ENCODE measurements around the gene WWOX.

Gene WWOX

GRCh38 chr16:78866521-78866920 is 767.1 kb downstream of the WWOX start:
- no peak overlapping the region for H3K4me3 ChIP-seq (ENCODE audit: control insufficient read depth, low read depth, low read length)
- TF ChIP-seq CTCF (IDR thresholded peaks at IDR 0.05; ENCODE audit: control insufficient read depth, insufficient read depth, low read depth, low read length, missing control alignments) = no peak
- no peak for DNase-seq (ENCODE audit: low read depth)

- no peak for DNase-seq (ENCODE audit: low read depth)
- no peak for TF ChIP-seq CTCF (IDR thresholded peaks at IDR 0.05; ENCODE audit: control insufficient read depth, insufficient read depth, low read depth, low read length, missing control alignments)
- H3K4me3 ChIP-seq (ENCODE audit: control insufficient read depth, low read depth, low read length) = no peak overlapping the region
Observed at GRCh38 chr16:78869492-78869891, 770.0 kb downstream of the WWOX start.

GRCh38 chr16:78871241-78871640 is 771.8 kb downstream of the WWOX start:
- no peak overlapping the region for H3K4me3 ChIP-seq (ENCODE audit: control insufficient read depth, low read depth, low read length)
- no peak for TF ChIP-seq CTCF (IDR thresholded peaks at IDR 0.05; ENCODE audit: control insufficient read depth, insufficient read depth, low read depth, low read length, missing control alignments)
- no peak for DNase-seq (ENCODE audit: low read depth)

GRCh38 chr16:78876671-78877070 is 777.2 kb downstream of the WWOX start:
- no peak for DNase-seq (ENCODE audit: low read depth)
- TF ChIP-seq CTCF (IDR thresholded peaks at IDR 0.05; ENCODE audit: control insufficient read depth, insufficient read depth, low read depth, low read length, missing control alignments) = no peak
- no peak overlapping the region for H3K4me3 ChIP-seq (ENCODE audit: control insufficient read depth, low read depth, low read length)

GRCh38 chr16:78877114-78877655 is 777.7 kb downstream of the WWOX start:
- no peak overlapping the region for H3K4me3 ChIP-seq (ENCODE audit: control insufficient read depth, low read depth, low read length)
- no peak for DNase-seq (ENCODE audit: low read depth)
- TF ChIP-seq CTCF (IDR thresholded peaks at IDR 0.05; ENCODE audit: control insufficient read depth, insufficient read depth, low read depth, low read length, missing control alignments) = no peak

- H3K4me3 ChIP-seq (ENCODE audit: control insufficient read depth, low read depth, low read length) = no peak overlapping the region
- no peak for TF ChIP-seq CTCF (IDR thresholded peaks at IDR 0.05; ENCODE audit: control insufficient read depth, insufficient read depth, low read depth, low read length, missing control alignments)
- no peak for DNase-seq (ENCODE audit: low read depth)
Observed at GRCh38 chr16:78878570-78878969, 779.1 kb downstream of the WWOX start.

- no peak for DNase-seq (ENCODE audit: low read depth)
- H3K4me3 ChIP-seq (ENCODE audit: control insufficient read depth, low read depth, low read length) = no peak overlapping the region
- TF ChIP-seq CTCF (IDR thresholded peaks at IDR 0.05; ENCODE audit: control insufficient read depth, insufficient read depth, low read depth, low read length, missing control alignments) = no peak
Observed at GRCh38 chr16:78879011-78879410, 779.6 kb downstream of the WWOX start.
